Endothelial cell of umbilical vein (primary cell): ENCODE data around the gene FZD1. TPM values are rescaled to one million over a fixed set of nuclear protein-coding genes. Genes with fewer than 3 reads are reported as not detected.

ENCODE experiments used
- BruUV-seq: library from RNA; stranded (reverse); fragments of 400-500 nt; replicated peaks from 2 replicates; lab custom pipeline; 2021; lab: Mats Ljungman, UMichigan
- CTCF ChIA-PET: fragments of 300-600, 350-600 bp; sonication (Branson Sonifier 250); formaldehyde crosslinking; loops from one replicate; lab custom pipeline; 2021; ENCODE audit warnings: antibody characterized with exemption, inconsistent platforms; lab: Charles Lee
- POLR2A ChIA-PET: fragments of 300-600, 350-600 bp; sonication (Branson Sonifier 250); formaldehyde crosslinking; loops from one replicate; lab custom pipeline; 2021; ENCODE audit warnings: antibody characterized with exemption, inconsistent platforms; lab: Charles Lee
- DNase-seq: peaks from one replicate; pipeline ENCODE4 v3.0.0-alpha.2; 2011; ENCODE audit warnings: low read depth, low spot score
- FAIRE-seq: peaks from 2 replicates; lab custom pipeline; 2011; peaks lifted over from hg19 to GRCh38; lab: Jason Lieb, UNC
- H2AFZ ChIP-seq: 2 replicates; pipeline ENCODE4 v1.6.0; 2012; ENCODE audit warnings: low read depth, low read length, control low read depth, inconsistent platforms
- H3K27ac ChIP-seq: 2 replicates; pipeline ENCODE4 v1.5.1; 2011; ENCODE audit warnings: low read depth, mild to moderate bottlenecking, control low read depth, low read length, moderate library complexity; ENCODE audit not compliant: insufficient read depth
- H3K27me3 ChIP-seq, 2 experiments: 2 replicates each; pipeline versions ENCODE4 v1.6.0 to v1.6.1; 2011; ENCODE audit warnings: low read length in 2 of 2, mixed read lengths in 1 of 2; ENCODE audit not compliant: control insufficient read depth in 2 of 2, insufficient read depth in 2 of 2
- H3K36me3 ChIP-seq, 2 experiments: 2 replicates in 1 of 2; 3 replicates in 1 of 2; pipeline ENCODE4 v1.5.1; 2011; ENCODE audit warnings: low read length in 2 of 2, mild to moderate bottlenecking in 1 of 2, moderate library complexity in 1 of 2; ENCODE audit not compliant: control insufficient read depth in 2 of 2, insufficient read depth in 2 of 2; ENCODE audit errors: extremely low read depth in 1 of 2
- H3K4me1 ChIP-seq: 3 replicates; pipeline ENCODE4 v1.5.1; 2011; ENCODE audit warnings: mild to moderate bottlenecking, low read length; ENCODE audit not compliant: control insufficient read depth, insufficient read depth; ENCODE audit errors: extremely low read depth
- H3K4me2 ChIP-seq: 2 replicates; pipeline ENCODE4 v1.6.1; 2011; ENCODE audit warnings: low read length, control low read depth, mixed read lengths; ENCODE audit not compliant: insufficient read depth
- H3K4me3 ChIP-seq, 3 experiments: fragments of 200-600 bp in 1 of 3; sonication (generic), shearing (Covaris generic) in 1 of 3; replicated peaks in 1 of 3; 2 replicates each; pipeline ENCODE4 v1.5.1; 2011 to 2016; ENCODE audit warnings: control low read depth in 3 of 3, low read length in 3 of 3, mild to moderate bottlenecking in 2 of 3, inconsistent platforms in 1 of 3, low read depth in 1 of 3, moderate library complexity in 1 of 3; ENCODE audit not compliant: insufficient read depth in 1 of 3
- H3K79me2 ChIP-seq: 2 replicates; pipeline ENCODE4 v1.6.0; 2012; ENCODE audit warnings: low read length, inconsistent platforms; ENCODE audit not compliant: control insufficient read depth, insufficient read depth
- H3K9ac ChIP-seq: replicated peaks from 2 replicates; pipeline ENCODE3; 2011; ENCODE audit warnings: low read length, control low read depth; ENCODE audit not compliant: insufficient read depth; ENCODE audit errors: extremely low read depth
- H3K9me1 ChIP-seq: replicated peaks from 3 replicates; pipeline ENCODE4 v1.6.0; 2011; ENCODE audit warnings: mild to moderate bottlenecking, low read length; ENCODE audit not compliant: control insufficient read depth, insufficient read depth; ENCODE audit errors: extremely low read depth
- H3K9me3 ChIP-seq: replicated peaks from 2 replicates; pipeline ENCODE4 v1.5.1; 2012; ENCODE audit warnings: low read length, inconsistent platforms; ENCODE audit not compliant: control insufficient read depth, insufficient read depth
- H4K20me1 ChIP-seq: replicated peaks from 2 replicates; pipeline ENCODE3; 2011; ENCODE audit warnings: mild to moderate bottlenecking, low read length; ENCODE audit not compliant: control insufficient read depth, insufficient read depth; ENCODE audit errors: extremely low read depth
- EZH2 ChIP-seq: IDR thresholded peaks from 2 replicates; pipeline ENCODE4 v1.6.1; 2012; ENCODE audit warnings: borderline replicate concordance, low read depth, mild to moderate bottlenecking, moderate library complexity, low read length, inconsistent platforms; ENCODE audit not compliant: severe bottlenecking
- FOS ChIP-seq: IDR thresholded peaks from 2 replicates; pipeline ENCODE4 v1.6.1; 2011; ENCODE audit warnings: mild to moderate bottlenecking, low read length, moderate library complexity, borderline replicate concordance; ENCODE audit not compliant: insufficient read depth
- GATA2 ChIP-seq: IDR thresholded peaks from 2 replicates; pipeline ENCODE4 v1.7.0; 2011; ENCODE audit warnings: low read depth, mild to moderate bottlenecking, moderate library complexity, mixed read lengths, low read length; ENCODE audit not compliant: insufficient read length, insufficient read depth
- JUN ChIP-seq: IDR thresholded peaks from 2 replicates; pipeline ENCODE4 v1.6.1; 2011; ENCODE audit warnings: borderline replicate concordance, low read depth; ENCODE audit not compliant: insufficient read length, insufficient read depth
- MYC ChIP-seq: IDR thresholded peaks from one replicate; pipeline ENCODE4 v1.6.1; 2011; ENCODE audit warnings: mild to moderate bottlenecking, low read depth, low read length
- POLR2A ChIP-seq: IDR thresholded peaks from 2 replicates; pipeline ENCODE4 v1.6.1; 2012; ENCODE audit warnings: low read depth, mild to moderate bottlenecking, control low read depth, low read length
- POLR2AphosphoS5 ChIP-seq: IDR thresholded peaks from 2 replicates; pipeline ENCODE4 v1.6.1; 2012; ENCODE audit warnings: low read depth, mild to moderate bottlenecking, control low read depth, low read length, moderate library complexity; ENCODE audit not compliant: insufficient read depth
- dilution Hi-C: fragments of 300-500 bp; cut with MboI; formaldehyde crosslinking; loops from one replicate; pipeline ENCODE4 v1.15.0; 2019; ENCODE audit warnings: low sequenced_read_pairs; ENCODE audit not compliant: extremely low pct_ligation_motif_present
- intact Hi-C: fragments of 100-400 bp; cut with micrococcal nuclease; formaldehyde crosslinking; loops from one replicate; pipeline ENCODE4 v1.10.0; 2022
- polyA plus RNA-seq, 4 experiments: library from polyadenylated mRNA; depleted of rRNA in 3 of 4; stranded (reverse) in 3 of 4; unstranded in 1 of 4; fragments of >200 nt; gene quantifications; 2 replicates each; pipeline versions ENCODE4 v1.2.1 to v1.2.3, GENCODE V29; 2011 to 2012; ENCODE audit warnings: missing spikeins in 1 of 4
- total RNA-seq: library from RNA; stranded (reverse); gene quantifications from 2 replicates; pipeline ENCODE4 v1.2.3, GENCODE V29; 2021
- TF ChIP-seq, protein P1 (sequence below): IDR thresholded peaks from 2 replicates; pipeline ENCODE4 v1.6.1; 2011; ENCODE audit not compliant: insufficient read depth, insufficient read length
- TF ChIP-seq, protein P2 (sequence below), 2 donors: IDR thresholded peaks; 1 replicate in 1 of 2; 2 replicates in 1 of 2; pipeline ENCODE4 v1.5.1; 2011; ENCODE audit warnings: low read length in 2 of 2, mild to moderate bottlenecking in 2 of 2, moderate library complexity in 2 of 2, control low read depth in 1 of 2, inconsistent platforms in 1 of 2, low read depth in 1 of 2; ENCODE audit not compliant: insufficient read depth in 1 of 2; ENCODE audit errors: extremely low read depth in 1 of 2

The FZD1 gene
- total and polyA plus RNA-seq, 2 donors (not counting 3 experiments of a cell fraction or from before 2014, with no cell fraction given) = 2.4 to 3.4 TPM

DNA sequence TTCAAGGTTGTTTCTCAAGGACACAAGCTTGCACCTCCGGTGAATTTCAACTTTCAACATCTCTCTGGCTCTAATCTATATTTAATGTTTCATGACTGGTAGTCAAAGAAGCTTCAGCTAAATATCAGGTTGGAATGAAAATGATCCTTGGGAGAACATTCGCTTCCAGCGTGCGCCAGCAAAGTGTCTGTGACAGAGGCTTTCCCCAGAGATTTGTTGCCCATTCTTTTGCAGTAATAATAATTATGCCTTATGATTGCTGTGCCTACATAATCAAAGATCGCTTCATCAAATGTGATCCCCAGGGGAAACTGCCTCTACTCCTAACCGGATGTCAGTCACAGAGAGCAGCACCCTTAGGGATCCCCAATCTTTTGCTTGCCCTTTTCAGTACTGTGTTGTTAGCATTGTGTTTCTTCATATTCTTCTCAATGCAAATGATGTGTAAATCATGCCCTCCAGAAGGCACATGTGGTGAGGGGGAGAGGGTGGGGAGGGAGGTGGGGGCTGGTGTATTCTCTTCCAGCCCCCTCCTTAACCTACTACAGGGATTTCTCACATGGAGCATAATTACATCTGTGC is 30.5 kb downstream of the FZD1 start:
- no TSS peak for BruUV-seq
- Histone ChIP-seq H3K4me2 (no peak overlapping the region), H3K9me1 (no peaks in the 10 kb centered on the region), H3K36me3 (no peaks in the 10 kb centered on the region), H2AFZ (no peak overlapping the region), H3K79me2 (no peaks in the 10 kb centered on the region), H3K9me3 (no peaks in the 10 kb centered on the region), H4K20me1 (no peaks in the 10 kb centered on the region), H3K4me1 (no peaks in the 10 kb centered on the region), H3K27ac (no peak overlapping the region), H3K9ac (no peak overlapping the region), H3K27me3 (peaks cover 7 to 12% of the 10 kb centered on the region in 2 experiments), H3K4me3 (no peak overlapping the region)
- POLR2A ChIA-PET = no interaction called here
- TF ChIP-seq EZH2 (no peak), JUN (no peak), POLR2A (no peak), POLR2AphosphoS5 (no peak), GATA2 (no peak), MYC (no peak), FOS (no peak)
- TF ChIP-seq, protein P1, sequence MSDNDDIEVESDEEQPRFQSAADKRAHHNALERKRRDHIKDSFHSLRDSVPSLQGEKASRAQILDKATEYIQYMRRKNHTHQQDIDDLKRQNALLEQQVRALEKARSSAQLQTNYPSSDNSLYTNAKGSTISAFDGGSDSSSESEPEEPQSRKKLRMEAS = no peak
- TF ChIP-seq, protein P2, sequence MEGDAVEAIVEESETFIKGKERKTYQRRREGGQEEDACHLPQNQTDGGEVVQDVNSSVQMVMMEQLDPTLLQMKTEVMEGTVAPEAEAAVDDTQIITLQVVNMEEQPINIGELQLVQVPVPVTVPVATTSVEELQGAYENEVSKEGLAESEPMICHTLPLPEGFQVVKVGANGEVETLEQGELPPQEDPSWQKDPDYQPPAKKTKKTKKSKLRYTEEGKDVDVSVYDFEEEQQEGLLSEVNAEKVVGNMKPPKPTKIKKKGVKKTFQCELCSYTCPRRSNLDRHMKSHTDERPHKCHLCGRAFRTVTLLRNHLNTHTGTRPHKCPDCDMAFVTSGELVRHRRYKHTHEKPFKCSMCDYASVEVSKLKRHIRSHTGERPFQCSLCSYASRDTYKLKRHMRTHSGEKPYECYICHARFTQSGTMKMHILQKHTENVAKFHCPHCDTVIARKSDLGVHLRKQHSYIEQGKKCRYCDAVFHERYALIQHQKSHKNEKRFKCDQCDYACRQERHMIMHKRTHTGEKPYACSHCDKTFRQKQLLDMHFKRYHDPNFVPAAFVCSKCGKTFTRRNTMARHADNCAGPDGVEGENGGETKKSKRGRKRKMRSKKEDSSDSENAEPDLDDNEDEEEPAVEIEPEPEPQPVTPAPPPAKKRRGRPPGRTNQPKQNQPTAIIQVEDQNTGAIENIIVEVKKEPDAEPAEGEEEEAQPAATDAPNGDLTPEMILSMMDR (IDR thresholded peaks at IDR 0.05; ENCODE audit: extremely low read depth in 1 of 2, insufficient read depth in 1 of 2, low read depth in 1 of 2, low read length in 2 of 2) = no peak
- FAIRE-seq (no peak), DNase-seq (no peak)
- intact Hi-C loops (no loop called here), dilution Hi-C loops (no loop called here)
- CTCF ChIA-PET = no interaction called here
